NCI-H1092 (cell line): ENCODE data around the gene P4HTM.

Experiments used
- DNase-seq: peaks from one replicate; lab custom pipeline; 2025; lab: John Stamatoyannopoulos, UW

The P4HTM gene

DNA sequence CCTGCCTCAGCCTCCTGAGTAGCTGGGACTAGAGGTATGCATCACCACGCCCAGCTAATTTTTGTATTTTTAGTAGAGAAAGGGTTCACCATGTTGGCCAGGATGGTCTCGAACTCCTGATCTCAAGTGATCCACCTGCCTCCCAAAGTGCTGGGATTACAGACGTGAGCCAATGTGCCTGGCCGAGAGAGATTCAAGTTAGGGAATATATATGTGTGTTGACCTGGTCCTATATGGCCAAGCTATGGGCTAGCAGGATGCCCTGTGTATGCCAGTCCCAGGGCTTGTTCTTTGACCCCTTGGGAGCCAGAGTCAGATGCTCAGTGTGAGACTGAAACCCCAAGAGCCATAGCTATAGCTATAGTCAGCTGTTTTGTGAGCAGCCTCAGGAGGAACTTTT is 33.7 kb downstream of the P4HTM start:
- DNase-seq = no peak

DNA sequence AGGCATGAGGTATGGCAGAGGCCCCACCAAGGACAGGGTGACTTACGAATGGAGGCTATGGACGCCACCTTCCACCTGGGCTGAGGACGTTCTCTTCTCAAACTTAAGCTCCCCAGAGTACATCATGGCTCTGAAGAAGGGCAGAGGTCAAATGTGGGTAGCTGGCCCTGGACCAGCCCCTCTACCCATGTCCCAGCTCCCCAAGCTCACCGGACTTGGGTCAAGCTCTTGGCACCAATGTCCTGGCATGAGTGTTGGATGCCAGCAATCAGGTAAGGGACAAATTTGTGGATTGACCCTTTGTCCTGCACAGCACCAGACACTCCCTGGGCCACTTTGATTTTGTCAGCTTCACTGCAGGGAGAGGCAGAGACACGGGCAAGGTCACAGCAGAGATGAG is 34.4 kb downstream of the P4HTM start:
- no peak for DNase-seq

DNA sequence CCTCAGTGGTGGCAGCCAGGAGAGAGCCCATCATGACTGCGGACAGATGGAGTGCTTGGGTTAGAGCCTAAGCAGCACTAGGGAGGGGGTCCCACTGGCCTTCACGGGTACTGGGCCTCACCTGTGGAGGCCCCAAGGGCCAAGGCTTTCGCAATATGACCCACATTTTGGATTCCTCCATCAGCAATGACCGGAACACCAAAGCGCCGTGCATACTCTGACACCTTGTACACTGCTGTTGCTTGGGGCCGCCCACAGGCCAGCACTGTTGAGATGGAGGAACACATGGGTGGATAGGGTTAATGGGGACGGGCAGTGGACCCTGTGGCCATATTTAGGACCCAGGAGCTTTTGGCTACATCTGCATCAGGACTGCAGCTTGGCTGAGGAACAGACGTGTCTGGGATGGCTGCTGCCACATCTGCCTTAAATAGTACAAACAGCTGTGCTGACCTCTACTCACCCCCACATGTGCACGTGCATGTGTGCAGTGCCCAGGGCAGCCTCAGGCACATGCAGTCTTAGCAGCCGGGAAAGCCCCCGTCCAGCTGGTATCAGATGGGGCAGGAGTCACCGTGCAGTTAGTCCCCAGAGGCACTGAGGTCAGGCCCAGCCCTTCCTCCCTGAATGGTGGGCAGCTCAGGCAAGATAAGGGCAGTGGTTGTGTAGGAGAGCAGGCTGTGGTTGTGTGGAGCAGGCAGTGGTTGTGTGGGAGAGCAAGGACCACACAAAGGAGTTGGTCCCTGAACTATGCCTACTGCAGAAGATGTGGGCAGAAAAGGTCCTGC is 35.2 kb downstream of the P4HTM start:
- no peak for DNase-seq

DNA sequence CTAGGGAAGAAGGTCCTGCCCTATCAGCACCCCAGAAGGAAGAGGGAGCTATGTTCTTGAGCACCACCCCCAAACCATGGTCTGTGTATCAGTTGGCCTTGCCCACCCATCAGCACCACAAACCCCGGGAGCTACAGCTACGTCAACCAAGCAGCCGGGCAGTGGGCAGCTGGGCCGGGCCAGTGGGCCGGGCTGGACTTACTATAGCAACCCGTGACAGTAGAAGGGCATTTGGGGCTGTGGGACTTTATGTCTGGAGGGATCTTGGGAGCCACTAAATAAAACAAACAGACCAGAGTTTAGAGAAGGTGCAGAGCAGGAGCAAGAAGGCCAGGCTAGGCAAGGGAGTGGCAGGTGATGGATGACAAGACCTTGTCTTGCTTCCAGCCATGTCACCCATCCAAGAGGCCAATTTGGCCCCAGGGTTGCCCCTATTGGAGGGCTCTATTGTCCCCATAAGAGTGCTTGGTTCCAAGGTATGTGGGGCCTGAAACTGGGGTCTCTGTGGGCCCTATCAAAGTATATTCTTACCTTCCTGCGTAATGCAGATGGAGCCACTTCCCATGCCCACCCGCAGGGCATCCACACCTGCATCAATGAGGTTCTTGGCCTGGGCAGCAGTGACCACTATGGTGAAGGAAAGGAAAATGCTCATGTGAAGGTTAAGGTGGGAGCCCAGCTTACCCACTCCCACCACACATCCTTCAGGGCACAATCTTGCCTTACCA is 35.9 kb downstream of the P4HTM start:
- DNase-seq = no peak

DNA sequence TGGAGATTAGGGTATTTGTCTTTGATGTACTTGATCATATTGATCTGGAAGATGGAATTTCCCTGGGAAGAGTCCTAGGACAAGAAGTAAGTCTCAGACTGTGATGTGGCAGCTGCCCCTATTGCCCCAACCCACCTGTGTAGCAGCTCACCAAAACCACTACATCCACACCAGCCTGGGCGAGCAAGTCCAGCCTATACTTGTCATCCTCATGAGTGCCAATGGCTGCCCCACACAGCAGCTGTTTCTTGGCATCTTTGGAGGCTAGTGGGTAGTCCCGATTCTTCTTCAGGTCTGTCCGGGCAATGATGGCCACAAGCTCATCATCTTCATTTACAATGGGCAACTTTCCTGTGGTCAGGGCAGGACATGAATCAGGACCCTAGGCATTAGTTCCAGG is 36.5 kb downstream of the P4HTM start:
- no peak for DNase-seq

DNA sequence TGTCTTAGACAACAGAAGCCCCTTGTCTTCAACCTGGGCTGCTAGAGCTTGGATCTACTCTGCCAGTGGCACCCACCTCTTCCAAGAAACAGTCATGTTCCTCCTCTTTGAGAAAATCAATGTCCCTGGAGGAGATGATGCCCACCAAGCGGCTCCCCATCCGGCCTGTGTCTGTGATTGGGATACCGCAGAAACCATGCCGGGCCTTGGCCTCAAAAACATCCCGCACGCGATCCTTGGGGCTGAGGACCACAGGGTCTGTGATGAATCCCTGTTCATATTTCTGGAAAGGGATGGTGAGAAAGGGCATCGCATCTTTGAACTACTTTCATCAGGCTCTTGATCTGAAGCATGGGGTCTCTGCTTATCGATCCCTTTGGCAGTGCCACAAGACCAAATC is 37.6 kb downstream of the P4HTM start:
- no peak for DNase-seq

DNA sequence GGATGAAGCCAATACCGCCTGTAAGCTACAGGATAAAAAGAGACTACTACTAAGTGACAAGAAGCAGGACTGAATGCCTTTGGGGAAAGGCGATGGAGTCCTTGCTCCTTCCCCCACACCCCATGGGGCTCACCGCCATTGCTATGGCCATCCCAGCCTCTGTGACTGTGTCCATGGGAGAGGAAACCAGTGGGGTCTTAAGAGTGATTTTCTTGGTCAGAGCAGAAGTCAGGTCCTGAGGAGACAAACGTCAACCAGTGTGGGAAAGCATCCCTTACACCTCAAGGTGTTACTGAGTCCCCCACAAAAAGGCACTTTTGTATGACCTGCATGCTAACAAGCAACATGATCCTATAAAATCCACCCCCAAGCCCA is 38.2 kb downstream of the P4HTM start:
- no peak for DNase-seq

DNA sequence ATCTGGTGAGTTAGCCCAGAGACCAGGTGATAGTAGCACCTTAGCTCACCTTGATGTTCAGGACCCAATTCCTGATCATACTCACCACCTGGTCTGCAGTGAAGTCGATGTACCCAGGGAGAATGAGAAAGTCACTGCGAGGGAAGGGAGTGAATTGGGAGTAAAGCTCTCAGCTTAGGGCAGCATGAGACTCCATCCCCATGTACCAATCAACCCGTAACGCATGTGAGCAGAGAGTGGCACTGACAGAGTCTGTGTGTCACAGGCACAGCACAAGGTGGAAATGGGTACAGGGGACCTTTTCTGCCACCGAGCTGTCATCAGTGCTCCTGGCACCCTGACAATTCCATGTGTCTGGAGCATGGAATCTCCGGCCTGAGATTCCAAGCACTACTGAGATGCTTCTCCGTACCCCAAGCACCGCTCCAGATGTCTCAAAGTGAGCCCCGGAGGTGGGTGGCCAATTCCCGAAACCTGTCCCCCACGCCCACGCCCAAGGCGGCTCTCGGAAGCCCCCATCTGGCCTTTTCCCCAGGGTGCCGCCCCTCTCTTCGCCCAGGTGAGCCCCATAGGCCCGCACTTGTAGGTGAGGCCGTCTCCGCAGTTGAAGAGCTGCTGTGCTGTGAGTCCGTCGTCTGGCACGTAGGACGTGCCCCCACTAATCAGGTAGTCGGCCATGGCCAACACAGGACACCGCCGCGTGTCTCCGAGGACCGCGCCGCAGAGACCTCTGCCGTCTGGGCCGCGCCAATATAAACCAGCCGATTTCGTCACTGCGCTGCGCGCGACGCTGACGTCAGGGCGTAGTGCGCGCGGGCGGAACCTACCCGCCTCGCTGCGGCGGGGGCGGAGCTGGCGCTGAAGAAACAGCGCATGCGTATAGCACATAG is 38.9 kb downstream of the P4HTM start, which contains the start of gene IMPDH2:
Gene IMPDH2 (minus strand): TSS at position 726 of the 890 bp plus-strand sequence. CDS start 48 bp downstream, at position 678.
- DNase-seq = peak; percentile 90

DNA sequence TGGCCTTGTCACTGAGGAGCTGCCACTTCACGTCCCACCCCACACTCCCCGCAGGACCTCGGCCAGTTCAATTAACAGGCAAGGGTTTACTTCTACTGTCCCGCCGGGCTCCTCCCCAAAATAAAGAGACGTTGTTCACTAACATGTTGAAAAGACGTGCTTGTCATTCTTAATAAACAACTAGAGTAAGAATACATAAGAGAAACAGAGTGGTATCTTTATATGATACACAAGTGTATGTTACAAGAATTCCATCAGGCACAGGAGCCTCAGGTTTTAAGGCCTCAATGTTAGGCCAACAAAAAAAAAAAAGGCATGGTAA is 39.5 kb downstream of the P4HTM start:
- DNase-seq = no peak

DNA sequence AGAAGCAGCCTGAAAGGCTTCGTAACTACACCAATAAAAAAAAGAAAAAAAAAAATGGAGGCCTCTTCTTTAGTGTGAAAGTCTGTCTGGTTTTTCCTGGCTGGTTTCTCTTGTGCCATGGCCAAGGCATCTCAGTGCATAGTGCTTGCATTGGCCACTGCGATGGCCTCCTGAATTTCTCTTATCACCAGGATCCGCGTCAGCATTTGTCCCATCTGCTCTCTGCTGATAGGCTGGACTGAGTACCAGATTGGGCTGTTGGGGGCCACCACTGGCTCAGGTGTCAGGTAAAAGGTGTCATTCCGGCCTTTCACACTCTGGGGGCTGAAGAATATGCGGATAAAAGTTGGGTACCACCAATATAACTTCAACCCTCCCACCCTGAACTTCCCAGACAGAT is 40.3 kb downstream of the P4HTM start:
- DNase-seq = no peak

DNA sequence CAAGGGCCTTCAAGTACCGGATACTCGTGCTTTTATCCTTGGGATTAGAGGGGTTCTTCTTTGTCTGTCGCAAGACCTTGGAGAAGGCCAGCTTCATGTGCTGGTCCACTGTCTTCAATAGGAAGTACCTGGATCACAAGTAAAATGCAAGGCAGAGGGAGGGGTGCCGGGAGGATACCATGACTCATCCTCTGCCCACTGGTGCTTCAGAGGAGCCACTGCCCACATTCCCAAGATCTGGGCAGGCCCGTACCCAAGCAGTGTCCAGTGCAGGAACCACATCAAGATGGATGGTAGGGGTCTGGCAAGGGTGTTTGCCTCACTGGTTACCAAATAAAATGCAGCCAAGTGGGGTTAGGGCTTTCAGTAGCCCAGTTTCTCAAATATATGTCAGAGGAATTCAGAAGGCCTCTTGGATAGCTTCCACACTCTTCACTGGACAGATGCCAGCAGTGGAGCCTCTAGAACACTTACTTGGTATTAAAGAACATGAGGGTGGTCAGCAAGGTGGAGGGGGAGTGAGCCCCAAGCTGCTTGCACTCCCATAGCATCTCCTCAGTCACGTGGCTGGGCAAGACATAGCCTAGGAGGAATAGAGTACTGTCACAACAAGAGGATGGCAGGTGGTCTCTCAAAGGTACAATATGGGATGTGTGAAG is 42.7 kb downstream of the P4HTM start:
- no peak for DNase-seq

DNA sequence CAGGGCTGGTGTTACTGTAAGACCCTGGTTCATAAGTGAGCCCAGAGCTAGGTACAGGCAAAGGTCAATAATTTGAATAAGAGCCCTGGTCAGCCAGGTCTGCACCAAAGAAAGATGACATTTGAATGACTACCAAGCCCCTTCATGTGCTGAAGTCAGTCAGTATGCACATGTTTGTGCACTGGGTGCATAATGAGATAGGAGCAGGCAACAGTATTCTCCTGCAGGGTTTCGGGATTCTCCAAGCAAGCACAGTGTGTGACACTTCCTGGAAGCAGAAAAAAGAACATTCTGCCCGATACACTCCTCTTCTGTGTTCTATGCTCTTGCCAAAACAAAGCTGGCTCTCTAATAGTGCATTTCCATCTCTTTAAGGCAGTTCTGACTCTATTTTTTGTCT is 44.6 kb downstream of the P4HTM start:
- no peak for DNase-seq

DNA sequence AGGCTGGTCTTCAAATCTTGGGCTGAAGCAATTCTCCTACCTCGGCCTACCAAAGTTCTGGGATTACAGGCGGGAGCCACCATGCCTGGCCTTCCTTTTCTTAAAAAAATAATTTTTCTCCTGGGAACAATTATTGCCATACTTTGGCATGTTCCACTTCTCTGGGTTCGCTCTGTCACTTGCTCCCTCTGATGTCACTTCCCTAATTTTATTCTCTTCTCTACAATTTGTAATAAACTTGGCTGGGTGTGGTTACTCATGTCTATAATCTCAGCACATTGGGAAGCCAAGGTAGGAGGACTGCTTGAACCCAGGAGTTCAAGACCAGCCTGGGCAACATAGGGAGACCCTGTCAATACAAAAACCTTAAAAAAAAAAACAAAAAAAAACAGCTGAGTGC is 45.2 kb downstream of the P4HTM start:
- DNase-seq = no peak

DNA sequence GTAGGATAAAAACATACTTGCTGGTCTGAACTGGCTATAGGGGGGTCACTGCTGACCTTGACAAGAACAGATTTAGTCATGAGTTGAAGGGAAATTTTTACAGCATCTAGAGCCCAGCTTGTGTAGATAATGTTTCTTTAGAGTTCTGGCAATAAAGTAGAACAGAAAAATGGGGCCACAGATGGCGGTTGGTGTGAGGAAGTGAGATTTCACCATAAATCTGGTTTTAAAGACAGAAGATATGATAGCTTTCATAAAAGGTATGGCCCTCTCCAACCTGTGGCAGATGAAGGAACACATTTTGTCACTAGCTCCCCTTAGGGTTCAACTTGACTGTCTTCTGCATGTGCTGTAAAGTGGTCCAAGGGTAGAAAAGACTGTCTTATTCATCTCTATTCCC is 63.5 kb downstream of the P4HTM start:
- DNase-seq = no peak

DNA sequence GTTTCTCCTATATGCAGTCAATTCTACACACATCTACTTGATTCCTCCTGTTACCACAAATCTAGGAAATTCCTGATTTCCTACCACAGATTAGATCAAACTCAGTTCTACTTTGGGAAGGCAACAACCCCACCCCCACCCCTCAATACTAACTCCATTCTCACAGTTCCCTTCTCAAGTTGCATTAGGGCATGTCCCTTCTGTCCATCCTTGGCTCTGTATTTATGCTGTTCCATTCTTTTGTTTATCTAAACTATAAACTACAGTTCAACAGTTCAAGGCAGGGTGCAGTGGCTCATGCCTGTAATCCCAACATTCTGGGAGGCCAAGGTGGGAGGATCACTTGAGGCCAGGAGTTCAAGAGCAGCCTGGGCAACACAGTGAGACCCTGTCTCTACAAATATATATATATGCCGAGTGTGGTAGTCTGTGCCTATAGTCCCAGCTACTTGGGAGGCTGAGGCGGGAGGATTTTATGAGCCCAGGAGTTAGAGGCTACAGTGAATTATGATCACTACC is 64.4 kb downstream of the P4HTM start:
- DNase-seq = no peak
